ENCODE results near the gene SNX3.
"Not testable (repeated sequence)": the region's sequence is repeated elsewhere in the genome, so short reads cannot be mapped to it uniquely, and the experiment has no call there.

SNX3 gene

DNA sequence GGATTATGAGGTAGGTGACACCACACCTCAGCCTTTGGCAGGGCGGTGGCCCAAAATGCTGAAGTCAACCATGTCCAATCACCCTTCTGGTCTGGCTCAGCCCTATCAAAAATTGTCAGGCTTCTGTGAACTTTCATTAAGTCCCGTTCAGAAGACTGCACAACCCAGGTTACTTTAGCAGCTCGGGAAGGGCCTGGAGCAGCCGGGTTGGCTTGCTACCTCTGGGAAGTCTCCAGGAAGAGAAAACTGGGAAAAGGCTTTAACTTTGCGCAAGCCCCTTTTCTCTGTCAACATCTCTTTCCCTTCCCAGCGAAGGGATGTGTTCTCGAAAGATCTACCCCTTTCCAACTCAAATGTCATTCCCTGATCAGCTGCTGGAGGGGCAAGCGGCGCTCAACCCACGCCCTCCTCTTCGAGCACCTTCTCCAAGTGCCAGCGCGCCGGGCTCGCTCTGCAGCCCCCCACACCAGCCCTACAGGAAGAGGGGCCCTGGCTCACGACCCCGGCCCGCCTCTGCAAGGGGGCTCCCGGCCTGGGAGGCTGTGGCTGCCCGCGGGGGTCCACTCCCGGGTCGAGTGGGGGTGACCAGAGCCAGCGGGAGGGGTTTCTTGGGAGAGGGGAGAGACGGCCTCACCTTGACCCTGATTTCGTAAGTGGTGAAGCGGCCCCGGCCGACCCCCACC is 573 bp downstream of the SNX3 start:
- DNase-seq: peak; percentile 84

DNA sequence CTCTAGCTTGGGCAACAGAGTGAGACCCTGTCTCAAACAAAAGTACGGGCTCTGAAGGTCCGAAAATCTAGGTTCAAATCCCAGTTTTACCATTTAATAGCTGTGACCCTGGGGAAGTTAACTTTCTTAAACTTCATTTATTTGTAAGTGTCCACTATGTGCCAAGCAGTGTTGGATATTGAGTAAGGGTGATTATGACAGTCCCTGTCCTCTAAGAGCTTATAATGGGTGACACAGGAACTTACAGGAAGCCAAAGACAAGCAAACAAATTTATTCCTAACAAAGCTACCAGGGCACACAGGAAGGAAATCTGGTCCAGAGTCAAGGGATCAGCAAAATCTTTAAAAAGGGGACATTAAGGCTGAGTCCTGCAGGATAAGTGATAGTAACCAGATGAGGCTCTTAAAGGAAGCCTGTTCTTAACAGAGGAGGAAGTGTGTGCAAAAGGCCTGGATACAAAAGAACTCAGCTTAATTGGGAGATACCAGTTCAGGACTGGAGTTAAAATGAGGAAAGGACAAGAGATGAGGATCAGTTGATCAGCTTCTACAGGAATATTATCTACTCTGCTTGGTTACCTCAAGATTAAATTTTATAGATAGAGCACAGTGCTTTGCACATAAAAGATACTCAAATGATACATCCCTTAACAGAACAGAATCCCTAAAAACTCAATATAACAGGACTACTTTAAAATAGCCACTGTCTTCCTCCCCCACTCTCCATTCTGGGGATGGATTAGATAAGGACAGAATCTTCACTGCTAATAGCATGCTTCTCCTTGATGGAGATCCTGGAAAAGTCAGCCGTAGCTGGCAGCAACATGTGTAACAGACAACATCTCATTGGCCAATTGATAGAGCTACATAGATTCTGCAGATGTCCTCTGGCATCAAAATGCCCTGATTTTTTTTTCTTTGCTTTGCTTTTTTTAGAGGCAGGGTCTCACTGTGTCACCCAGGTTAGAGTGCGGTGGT is 6.1 kb downstream of the SNX3 start:
- no peak for DNase-seq

DNA sequence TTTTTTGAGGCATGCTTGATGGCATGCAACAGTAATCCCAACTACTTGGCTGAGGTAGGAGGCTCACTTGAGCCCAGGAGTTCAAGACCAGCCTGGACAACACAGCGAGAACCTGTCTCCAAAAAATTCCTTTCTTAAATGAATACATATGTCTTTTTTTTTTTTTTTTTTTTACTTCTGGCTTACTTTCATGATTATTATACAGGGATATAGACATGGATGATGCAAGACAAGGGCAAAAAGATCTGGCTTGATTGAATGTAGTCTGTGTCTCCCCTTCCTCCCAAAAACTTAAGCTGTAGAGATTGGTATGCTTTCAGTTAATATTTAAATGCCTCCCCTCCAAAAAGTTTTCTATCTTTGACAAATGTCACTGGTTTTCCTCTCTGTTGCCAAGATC is 7.6 kb downstream of the SNX3 start:
- DNase-seq: no peak

DNA sequence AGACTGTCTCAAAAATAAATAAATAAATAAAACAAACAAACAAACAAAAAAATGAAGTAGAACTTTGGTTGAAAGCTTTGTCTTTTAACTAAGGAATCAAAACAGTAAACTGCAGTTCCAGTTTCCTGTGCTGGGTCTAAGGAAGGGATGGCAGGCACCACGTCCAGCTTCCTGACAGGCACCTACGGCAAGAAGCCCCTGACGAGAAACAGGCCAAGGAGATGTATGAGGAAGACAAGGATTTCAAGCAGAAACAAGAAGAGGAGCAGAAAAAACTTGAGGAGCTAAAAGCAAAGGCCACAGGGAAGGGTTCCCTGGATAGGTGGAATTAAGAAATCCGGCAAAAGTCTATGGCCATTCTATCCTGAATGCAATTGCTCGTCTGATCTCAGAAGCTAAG is 8.8 kb downstream of the SNX3 start:
- DNase-seq: no peak

DNA sequence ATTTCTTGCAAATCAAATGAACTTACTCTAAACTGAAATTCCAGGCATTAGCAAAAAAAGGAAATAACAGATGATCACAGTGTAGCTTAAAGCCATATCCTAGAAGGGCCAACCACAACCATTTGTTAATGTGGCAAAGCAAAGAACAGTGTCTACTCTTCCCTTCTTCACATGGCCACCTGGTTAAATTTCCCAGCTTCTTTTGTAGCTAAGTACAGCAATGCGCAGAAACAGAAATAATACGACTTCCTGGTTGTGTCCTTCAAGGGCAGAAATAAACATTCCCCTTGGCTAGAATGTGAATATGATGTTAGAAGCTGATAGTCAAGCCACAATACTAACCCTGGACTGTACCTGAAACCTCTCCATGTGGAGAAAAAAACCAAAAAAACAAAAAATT is 9.6 kb downstream of the SNX3 start:
- no peak for DNase-seq

DNA sequence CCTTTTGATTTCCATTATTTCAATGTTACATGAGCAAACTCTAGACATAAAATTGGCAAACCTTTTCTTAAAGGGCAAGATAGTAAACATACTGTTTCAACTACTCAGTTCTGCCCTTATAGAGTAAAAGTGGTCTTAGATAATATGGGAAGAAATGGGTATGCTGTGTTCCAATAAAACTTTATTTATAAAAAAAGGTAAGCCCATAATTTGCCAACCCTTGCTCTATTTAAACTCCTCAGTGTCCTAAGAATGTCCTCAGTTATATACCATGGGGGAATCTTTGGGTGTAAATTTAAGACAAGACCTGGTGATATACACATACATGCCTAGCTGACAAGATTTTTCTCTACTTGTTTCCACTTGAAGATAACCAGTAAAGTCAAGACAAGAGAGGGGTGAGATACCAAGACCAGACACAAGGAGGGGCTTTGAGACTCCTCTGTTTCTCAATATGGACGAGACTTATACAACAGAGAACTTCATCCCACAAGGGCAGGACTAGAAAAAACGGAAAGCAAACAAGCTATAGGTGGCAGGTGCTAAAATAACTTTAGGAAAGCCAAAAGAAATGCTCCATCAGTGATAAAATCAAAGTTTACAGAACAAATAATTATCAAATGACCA is 10.5 kb downstream of the SNX3 start:
- DNase-seq: no peak

DNA sequence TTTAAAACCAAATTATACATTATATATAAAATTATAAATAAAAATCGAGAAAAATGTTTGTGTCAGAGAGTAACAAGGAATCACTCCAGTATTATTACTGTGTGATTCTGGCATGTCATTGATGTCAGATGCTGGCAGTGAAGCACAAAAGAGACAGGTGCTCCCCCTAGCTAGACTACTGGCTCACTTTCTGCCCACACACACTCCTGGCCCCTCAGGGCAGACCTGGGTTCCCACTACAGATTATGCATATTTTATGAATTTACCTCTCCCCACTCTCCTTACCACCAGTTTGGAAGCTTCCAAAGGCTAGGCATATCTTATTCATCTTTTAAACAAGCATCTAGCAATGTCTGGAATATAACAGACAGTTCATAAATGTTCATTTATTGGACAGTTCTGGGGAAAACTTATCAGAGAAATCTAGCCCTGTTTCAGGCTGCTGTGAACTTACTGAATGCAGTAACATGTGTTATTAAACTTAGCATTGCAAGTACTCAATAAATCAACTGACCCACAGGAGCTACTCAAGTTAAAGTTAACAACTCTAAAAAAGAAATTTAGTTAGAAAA is 12.8 kb downstream of the SNX3 start:
- DNase-seq: no peak

DNA sequence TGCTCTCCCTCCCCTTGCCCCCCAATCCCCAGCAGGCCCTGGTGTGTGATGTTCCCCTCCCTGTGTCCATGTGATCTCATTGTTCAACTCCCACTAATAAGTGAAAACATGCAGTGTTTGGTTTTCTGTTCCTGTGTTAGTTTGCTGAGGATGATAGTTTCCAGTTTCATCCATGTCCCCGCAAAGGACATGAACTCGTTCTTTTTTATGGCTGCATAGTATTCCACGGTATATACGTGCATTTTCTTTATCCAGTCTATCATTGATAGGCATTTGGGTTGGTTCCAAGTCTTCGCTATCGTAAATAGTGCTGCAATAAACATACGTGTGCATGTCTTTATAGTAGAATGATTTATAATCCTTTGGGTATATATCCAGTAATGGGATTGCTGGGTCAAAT is 15.7 kb downstream of the SNX3 start:
- not testable (repeated sequence) for DNase-seq

DNA sequence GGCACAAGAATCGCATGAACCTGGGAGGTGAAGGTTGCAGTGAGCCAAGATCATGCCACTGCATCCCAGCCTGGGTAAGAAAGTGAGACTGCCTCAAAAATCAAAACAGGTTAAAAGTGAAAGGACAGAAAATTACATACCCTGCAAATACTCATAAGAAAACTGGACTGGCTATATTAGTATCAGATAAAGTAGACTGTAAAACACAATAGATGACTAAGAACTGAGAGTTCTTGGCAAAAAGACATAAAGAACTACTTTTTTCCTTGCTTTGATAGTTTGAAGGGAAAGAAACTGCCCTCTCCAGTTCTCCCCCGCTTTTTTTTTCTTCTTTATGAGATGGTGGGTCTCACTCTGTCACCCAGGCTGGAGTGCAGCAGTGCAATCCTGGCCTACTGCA is 17.0 kb downstream of the SNX3 start:
- no peak for DNase-seq

DNA sequence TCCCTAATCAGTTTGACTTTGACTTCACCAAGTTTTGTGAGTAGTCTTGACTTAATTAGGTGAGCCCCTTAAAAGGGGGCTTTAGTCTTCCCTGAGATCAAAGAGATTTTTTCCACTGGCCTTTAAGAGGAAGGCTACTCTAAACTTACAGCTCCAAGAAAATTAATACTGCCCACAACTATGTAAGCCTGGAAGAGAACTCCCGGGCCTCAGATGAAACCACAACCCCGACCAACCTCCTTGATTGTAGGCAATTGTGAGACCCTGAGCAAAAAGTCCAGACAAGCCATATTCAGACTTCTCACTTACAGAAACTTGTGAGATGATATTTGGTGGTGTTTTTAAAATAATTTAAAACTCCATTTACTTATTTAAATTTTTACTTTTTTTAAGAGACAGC is 18.1 kb downstream of the SNX3 start:
- no peak for DNase-seq

DNA sequence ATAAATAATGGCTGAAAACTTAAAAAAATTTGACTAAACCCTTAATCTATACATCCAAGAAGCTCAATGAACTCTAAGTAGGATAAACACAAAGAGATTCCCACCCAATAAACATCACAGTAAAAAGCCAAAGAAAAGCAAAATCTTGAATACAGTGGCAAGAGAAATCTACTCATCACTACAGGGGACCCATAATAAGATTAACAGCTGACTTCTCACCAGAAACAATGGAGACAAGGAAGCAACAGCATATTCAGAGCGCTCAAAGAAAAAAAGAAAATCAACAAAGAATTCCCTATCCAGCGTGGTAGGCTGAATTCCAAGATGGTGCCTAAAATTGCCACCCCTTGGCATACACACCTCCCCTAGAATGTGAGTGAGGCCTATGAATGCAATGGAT is 18.6 kb downstream of the SNX3 start:
- no peak for DNase-seq

DNA sequence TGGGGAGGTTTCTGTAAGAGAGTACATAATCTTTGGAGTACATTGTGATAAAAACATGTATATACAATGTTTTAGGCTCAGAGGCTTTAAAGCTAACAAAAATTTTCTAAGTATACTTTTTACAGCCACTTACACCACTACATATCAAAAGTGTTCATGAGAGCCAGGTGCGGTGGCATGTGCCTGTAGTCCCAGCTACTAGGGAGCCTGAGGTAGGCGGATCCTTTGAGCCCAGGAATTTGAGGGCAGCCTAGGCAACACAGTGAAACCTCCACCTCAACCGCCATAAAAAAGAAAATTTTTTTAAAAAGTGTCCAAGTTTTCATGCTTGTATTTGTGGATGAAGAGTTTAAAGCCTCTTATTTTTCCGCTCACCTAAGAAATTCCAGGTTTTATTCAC is 22.5 kb downstream of the SNX3 start:
- no peak for DNase-seq

DNA sequence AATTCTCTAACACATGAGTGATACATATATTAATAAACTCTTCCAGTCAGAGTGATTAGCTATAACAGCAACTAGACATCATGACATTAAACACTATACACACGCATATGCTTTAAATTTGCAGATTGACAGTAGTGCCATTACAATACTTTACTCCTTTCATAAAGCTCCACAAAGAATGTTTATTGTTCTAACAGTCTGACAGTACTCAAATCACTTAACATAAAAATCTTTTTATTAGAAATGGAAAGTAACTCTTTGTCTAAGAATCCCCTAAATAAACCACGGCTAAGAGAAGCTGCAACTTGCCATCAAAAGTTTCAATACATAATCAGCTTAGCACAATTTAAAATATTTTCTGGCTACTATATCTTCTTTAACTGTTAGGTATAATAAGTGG is 24.0 kb downstream of the SNX3 start:
- DNase-seq: no peak

DNA sequence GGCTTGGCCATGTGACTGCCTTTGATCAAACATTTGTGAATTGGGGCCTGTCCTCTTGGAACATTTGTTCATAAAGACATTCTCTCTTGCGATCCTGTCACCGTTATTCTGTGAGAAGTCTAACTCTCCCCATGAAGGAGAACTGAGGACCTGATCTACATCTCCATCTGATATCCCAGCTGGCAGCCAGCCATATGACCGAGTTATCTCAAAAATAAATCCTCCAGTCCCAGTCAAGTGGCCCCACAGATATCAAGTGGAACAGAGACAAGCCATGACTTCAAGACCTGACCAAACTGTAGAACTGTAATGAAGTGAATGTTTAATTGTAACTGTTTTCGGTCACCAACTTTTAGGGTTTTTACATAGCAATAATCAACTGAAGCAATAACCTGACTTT is 25.7 kb downstream of the SNX3 start:
- no peak for DNase-seq

DNA sequence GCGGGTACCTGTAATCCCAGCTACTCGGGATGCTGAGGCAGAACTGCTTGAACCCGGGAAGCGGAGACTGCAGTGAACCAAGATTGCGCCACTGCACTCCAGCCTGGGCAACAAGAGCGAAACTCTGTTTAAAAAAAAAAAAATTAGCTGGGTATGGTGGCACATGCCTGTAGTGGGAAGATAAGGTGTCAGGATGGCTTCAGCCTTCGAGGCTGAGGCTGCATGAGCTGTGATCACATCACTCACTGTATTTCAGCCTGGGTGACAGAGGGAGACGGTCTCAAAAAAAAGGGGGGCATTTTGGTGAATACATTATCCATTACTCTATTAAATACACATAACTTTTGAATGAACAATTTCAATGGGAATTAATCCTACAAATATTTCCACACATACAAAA is 32.4 kb downstream of the SNX3 start:
- DNase-seq: no peak

DNA sequence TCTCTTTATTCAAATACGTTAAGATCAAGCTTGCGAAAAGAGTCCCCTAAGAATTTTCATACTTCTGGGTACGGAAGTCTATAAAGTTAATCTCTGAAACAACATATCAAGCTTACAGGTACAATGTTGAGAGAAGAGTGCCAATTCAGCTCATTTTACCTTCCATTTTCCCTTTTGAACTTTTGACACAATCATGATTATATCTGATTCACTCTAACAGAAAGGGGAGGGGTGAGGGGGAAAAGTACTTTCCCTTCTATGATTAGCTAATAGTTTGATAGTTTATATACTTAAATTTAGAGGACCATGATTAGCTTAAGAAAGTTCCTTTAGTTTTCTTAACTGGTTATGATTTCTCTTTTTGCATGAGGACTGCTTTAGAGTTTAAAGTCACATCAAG is 33.5 kb downstream of the SNX3 start:
- DNase-seq: no peak

DNA sequence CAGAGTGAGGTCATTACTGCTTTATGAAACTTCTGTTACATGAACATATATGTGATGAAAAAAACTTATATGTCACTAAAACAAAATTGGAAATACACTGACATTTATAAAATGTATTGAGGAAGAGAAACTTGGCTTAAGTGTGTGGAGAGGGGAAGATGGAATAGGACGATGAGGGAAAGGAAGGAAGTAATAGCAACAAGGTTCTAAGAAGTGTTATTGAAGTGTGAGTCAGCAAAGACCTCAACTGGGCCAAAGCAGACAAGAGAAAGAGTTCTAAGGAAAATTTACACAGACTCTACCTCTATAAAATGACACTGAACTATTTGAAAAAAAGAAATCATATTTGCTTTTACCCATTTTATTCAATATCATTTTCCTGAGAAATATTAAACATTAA is 38.3 kb downstream of the SNX3 start:
- no peak for DNase-seq

DNA sequence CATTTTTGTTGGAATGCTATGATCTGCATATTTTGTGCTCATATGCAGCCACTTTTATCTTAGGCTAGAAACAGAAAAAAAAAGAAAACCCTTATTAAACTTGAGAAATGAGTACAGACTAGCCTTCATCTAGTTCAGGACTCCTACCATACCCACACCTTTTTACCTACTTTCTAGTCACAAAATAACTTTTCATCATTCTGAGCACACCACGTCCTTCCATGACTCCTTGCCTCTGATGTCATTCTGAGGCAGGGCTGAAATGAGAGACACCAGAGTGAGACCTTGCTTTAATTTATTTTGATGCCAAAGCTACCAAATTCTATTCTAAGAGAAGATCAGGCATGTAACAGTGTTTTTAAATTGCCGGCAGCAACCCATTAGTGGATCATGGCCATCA is 38.8 kb downstream of the SNX3 start:
- no peak for DNase-seq

DNA sequence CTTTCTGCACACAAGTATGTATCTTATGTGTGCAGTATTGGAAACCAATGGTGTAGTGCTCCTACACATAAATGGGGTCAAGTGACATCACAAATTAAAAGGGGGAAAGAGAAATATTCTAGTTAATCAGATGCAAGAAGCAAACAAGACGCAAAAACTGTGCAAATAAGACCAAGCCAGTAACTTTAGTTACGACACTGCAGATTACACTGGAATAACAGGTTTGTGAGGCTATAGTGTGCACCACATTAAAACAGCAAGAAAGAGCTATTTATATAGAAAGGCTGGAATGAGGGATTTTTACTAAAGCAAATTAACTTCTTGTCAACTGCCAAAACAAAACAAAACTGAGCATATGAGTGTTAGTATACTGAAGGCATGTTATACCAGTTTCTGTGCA is 49.2 kb downstream of the SNX3 start:
- DNase-seq: no peak

DNA sequence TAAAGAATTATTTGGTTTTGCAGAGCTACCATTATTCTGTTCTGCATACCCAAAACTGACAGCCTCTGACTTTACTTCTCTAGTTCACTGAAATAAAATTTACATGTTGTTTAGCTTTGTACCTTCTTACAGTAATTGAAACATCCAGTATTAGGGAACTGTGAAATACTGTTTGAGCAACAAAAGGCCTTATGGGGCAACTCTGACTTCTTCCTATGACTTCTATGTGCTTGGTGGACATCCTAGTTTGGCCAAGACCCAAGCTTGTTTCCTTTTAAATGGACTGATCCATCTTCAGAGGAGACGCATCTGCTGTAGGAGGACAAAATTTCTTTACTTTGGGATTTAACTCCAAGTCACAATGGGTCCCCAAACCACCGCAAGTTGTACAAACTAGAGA is 50.3 kb downstream of the SNX3 start:
- DNase-seq: no peak

DNA sequence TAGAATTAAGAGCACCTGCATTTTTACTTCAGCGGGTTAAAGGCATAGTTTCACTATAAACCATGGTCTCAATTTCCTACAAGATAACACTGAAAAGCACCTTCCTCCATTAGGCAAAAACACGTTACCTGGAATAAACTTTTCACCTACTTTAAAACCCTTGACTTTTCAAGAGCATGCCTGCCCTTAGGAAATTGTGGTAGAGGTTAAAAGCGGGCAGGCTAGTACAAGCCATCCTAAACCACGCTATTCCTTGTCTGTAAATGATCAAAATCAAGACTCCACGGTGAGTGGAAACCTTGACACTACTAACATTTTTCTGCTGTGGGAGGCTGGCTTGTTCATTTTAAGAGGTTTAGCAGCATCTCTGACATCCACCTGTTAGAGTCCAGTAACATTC is 51.1 kb downstream of the SNX3 start:
- no peak for DNase-seq

DNA sequence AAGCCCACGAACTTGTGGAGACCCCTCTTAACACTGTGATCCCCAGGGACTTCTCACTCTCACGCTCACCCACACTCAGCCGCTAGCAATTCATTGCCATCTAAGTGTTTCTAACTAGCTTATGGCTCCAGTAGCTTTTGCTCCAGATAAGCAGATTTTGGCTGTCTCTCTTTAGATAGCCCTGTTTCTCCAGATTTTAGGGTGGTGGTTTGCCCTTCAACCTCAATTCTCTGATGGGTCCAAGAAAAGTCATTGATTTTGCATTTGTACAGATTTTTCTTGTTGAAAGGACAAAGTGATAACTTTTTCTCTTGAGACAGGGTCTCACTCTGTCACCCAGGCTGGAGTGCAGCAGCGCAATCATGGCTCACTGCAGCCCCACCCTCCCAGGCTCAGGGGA is 53.8 kb downstream of the SNX3 start:
- no peak for DNase-seq
